HepG2 (cell line): ENCODE data around the gene CBX2. TPM values are rescaled to one million over a fixed set of nuclear protein-coding genes. Genes with fewer than 3 reads are reported as not detected.

Source experiments
- DR1 ChIP-seq: sonication (generic); formaldehyde crosslinking; IDR thresholded peaks from 2 replicates; pipeline ENCODE4 v1.8.0; 2021; ENCODE audit warnings: mild to moderate bottlenecking, missing genetic modification reagents, inconsistent platforms
- FOSL2 ChIP-seq: sonication (generic); formaldehyde crosslinking; IDR thresholded peaks from 2 replicates; pipeline ENCODE4 v1.4.0; 2020; ENCODE audit warnings: missing genetic modification reagents
- NCOA5 ChIP-seq: sonication (generic); formaldehyde crosslinking; IDR thresholded peaks from 2 replicates; pipeline ENCODE4 v1.4.0; 2020; ENCODE audit warnings: missing genetic modification reagents
- PBX3 ChIP-seq: sonication (generic); formaldehyde crosslinking; IDR thresholded peaks from 2 replicates; pipeline ENCODE4 v1.8.1; 2023; ENCODE audit warnings: missing genetic modification reagents, inconsistent platforms, borderline replicate concordance
- ZBTB34 ChIP-seq: sonication (generic); formaldehyde crosslinking; IDR thresholded peaks from 2 replicates; pipeline ENCODE4 v1.8.0; 2022; ENCODE audit warnings: mild to moderate bottlenecking, missing genetic modification reagents
- ZBTB38 ChIP-seq: sonication (generic); formaldehyde crosslinking; IDR thresholded peaks from 2 replicates; pipeline ENCODE4 v1.5.1; 2020; ENCODE audit warnings: mild to moderate bottlenecking, missing genetic modification reagents
- ZNF205 ChIP-seq: IDR thresholded peaks from 2 replicates; pipeline ENCODE4 v1.6.1; 2018; ENCODE audit warnings: missing biosample characterization, missing genetic modification reagents
- ZNF274 ChIP-seq: sonication (generic); formaldehyde crosslinking; IDR thresholded peaks from 2 replicates; pipeline ENCODE4 v1.5.1; 2020; ENCODE audit warnings: mild to moderate bottlenecking, missing genetic modification reagents
- ZNF276 ChIP-seq: sonication (generic); formaldehyde crosslinking; IDR thresholded peaks from 2 replicates; pipeline ENCODE4 v1.4.0; 2020; ENCODE audit warnings: mild to moderate bottlenecking, low read depth, missing genetic modification reagents
- ZNF407 ChIP-seq: sonication (generic); formaldehyde crosslinking; IDR thresholded peaks from one replicate; pipeline ENCODE4 v1.5.1; 2020; ENCODE audit warnings: mild to moderate bottlenecking, missing genetic modification reagents; ENCODE audit errors: not compliant biosample characterization
- ZNF543 ChIP-seq: sonication (generic); formaldehyde crosslinking; IDR thresholded peaks from 2 replicates; pipeline ENCODE4 v1.4.0; 2020; ENCODE audit warnings: mild to moderate bottlenecking, missing genetic modification reagents
- ZNF678 ChIP-seq: sonication (generic); formaldehyde crosslinking; IDR thresholded peaks from 2 replicates; pipeline ENCODE4 v1.4.0; 2020; ENCODE audit warnings: mild to moderate bottlenecking, missing genetic modification reagents
- ZNF781 ChIP-seq: sonication (generic); formaldehyde crosslinking; IDR thresholded peaks from 2 replicates; pipeline ENCODE4 v1.5.1; 2020; ENCODE audit warnings: borderline replicate concordance, mild to moderate bottlenecking, missing genetic modification reagents; ENCODE audit errors: not compliant biosample characterization
- polyA plus RNA-seq, 8 experiments: library from polyadenylated mRNA; depleted of rRNA in 3 of 8; stranded (reverse) in 7 of 8; unstranded in 1 of 8; fragments of >200 nt; fragmentation: Illumina TruSeq in 4 of 8; extraction: Trizol in 4 of 8; gene quantifications; 2 replicates each; pipeline versions ENCODE4 v1.2.1 to v1.2.3, GENCODE V29; 2011 to 2016; ENCODE audit warnings: low read depth in 4 of 8, missing spikeins in 1 of 8, mixed read lengths in 1 of 8; ENCODE audit not compliant: insufficient read depth in 1 of 8
- total RNA-seq, 5 experiments: library from RNA; depleted of rRNA; stranded (reverse); fragments of >200 nt; fragmentation: Illumina TruSeq; extraction: Trizol; gene quantifications; 2 replicates each; pipeline ENCODE4 v1.2.3, GENCODE V29; 2016; ENCODE audit warnings: low read depth in 1 of 5

Gene CBX2
- total and polyA plus RNA-seq, 2 of the 13 experiments (the other 11 are each of a cell fraction or from before 2014, with no cell fraction given): 14.5 to 31.1 TPM

GRCh38 chr17:79741751-79742588, 36.0 kb upstream of the CBX2 start (continued):
- TF ChIP-seq ZNF276 (CRISPR knock-in tag) (no peak), ZNF543 (CRISPR knock-in tag) (peak; percentile 68; the same call in 1 of the 2 replicates), NCOA5 (CRISPR knock-in tag) (0 out of 2 replicates have a peak, but pooled peaks have one; percentile 49), ZNF274 (CRISPR knock-in tag) (peak; percentile 54), FOSL2 (peak; percentile 32; the same call in 1 of the 2 replicates), ZNF781 (CRISPR knock-in tag) (no peak), ZBTB34 (CRISPR knock-in tag) (no peak), DR1 (CRISPR knock-in tag) (peak; percentile 59; the same call in 1 of the 2 replicates), PBX3 (CRISPR knock-in tag) (peak; percentile 78; the same call in 1 of the 2 replicates), ZNF407 (CRISPR knock-in tag) (peak; percentile 90), ZBTB38 (CRISPR knock-in tag) (peak; percentile 98), ZNF205 (CRISPR knock-in tag) (no peak), ZNF678 (CRISPR knock-in tag) (no peak; the same call in 1 of the 2 replicates)
